BJ (cell line): Measurements from ENCODE around the gene DTX3L. TPM values are rescaled to one million over a fixed set of nuclear protein-coding genes. Genes with fewer than 3 reads are reported as not detected.

Source experiments
- CTCF ChIA-PET: fragments of 350-600 bp; formaldehyde crosslinking; extraction: SDS; loops from one replicate; lab custom pipeline; 2021; ENCODE audit warnings: antibody characterized with exemption, inconsistent platforms; lab: Yijun Ruan, JAX
- POLR2A ChIA-PET: fragments of 300-600 bp; sonication (Branson Sonifier 250); formaldehyde crosslinking; extraction: SDS; loops from one replicate; lab custom pipeline; 2021; ENCODE audit warnings: antibody characterized with exemption; lab: Charles Lee
- DNase-seq: peaks from one replicate; pipeline ENCODE4 v3.0.0-alpha.2; 2011; ENCODE audit warnings: low read depth
- H3K27me3 ChIP-seq: 2 replicates; pipeline ENCODE4 v1.6.0; 2011; ENCODE audit warnings: low read length; ENCODE audit not compliant: control insufficient read depth, insufficient read depth
- H3K36me3 ChIP-seq: 2 replicates; pipeline ENCODE4 v1.5.1; 2011; ENCODE audit warnings: low read length; ENCODE audit not compliant: control insufficient read depth, insufficient read depth
- H3K4me3 ChIP-seq: 2 replicates; pipeline ENCODE4 v1.5.1; 2011; ENCODE audit warnings: low read depth, mild to moderate bottlenecking, control low read depth, low read length
- CTCF ChIP-seq: IDR thresholded peaks from 2 replicates; pipeline ENCODE4 v1.5.1; 2011; ENCODE audit warnings: low read depth, mild to moderate bottlenecking, control low read depth, inconsistent platforms, low read length, moderate library complexity; ENCODE audit not compliant: insufficient read depth
- polyA plus RNA-seq: library from polyadenylated mRNA; depleted of rRNA; stranded (reverse); fragments of >200 nt; gene quantifications from 2 replicates; pipeline ENCODE4 v1.2.3, GENCODE V29; 2011

The DTX3L gene
- polyA plus RNA-seq, 1 experiment: 3.5 TPM

GRCh38 chr3:122548619-122549018 is 15.5 kb upstream of the DTX3L start:
- Histone ChIP-seq H3K4me3 (no peak overlapping the region), H3K36me3 (peaks cover 5% of the 10 kb centered on the region; the same call in 1 of the 2 replicates), H3K27me3 (no peaks in the 10 kb centered on the region)
- TF ChIP-seq CTCF: no peak
- ChIA-PET CTCF (interaction anchor here (0.8 to 1.7 kb wide), 3 partner anchors 11 to 241 kb away, joined by 3 to 6 read pairs (median 3); no protein-coding TSS in a partner anchor), POLR2A (no interaction called here)
- DNase-seq: no peak

DNA sequence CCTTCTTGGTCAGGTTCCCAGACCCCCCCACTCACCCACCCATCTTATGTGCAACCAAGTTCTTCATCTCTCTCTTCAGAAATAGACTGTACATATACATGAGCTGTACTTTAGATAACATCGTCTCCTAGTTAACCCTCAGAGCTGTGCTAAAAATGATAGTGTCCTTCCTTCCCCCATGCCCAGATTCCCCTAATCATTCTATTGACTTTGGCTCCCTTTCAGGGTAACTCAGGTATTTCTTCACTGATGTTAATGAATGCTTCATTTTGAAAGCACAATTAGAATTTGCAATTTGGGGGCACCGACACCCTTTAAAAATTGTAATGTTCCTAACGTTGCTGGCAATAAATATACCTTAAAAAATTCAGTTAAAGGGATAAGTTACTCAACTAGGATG is 11.0 kb upstream of the DTX3L start:
- no peak for TF ChIP-seq CTCF
- H3K4me3 ChIP-seq: no peak overlapping the region
- POLR2A ChIA-PET: no interaction called here
- CTCF ChIA-PET: interaction anchor here (2.3 kb wide), 1 partner anchor 126 kb away, joined by 9 read pairs; no protein-coding TSS in a partner anchor
- H3K36me3 ChIP-seq: peaks cover 4% of the 10 kb centered on the region
- DNase-seq: no peak
- H3K27me3 ChIP-seq: no peaks in the 10 kb centered on the region

DNA sequence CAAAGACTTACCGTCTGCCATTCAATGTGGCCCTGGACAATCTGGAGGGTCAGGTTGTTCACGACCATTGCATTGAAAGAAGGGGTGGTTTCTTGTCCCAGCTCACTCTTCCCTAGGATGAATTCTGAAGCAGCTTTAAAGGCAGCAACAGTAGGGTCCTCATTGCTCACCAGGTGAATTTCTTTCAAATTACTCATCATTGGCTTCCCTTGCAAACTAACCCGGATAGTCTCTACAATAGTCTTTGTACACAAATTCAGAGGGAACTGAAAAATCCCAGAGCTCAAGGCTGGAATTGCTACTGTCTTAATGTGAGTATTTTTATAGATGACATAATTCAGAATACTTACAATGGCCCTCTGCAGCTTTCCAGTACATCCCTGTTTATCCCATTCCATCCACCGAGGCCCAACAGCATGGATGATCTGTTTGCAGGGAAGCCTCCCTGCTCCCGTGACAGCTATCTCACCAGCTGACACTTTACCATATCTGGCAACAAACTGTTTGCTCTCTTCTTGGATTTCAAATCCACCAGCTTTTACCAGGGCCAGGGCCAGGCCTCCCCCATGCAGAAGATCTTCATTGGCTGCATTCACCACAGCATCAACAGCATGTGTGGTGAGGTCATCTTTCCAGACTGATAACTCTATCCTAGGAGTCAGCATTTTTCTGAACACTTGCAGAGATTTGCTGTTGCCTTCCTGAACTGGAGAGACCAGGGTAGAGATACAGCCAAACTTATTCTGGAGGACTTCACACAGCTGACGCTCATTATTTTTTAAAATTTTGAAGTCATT is 8.7 kb upstream of the DTX3L start:
- DNase-seq: no peak
- ChIA-PET POLR2A (no interaction called here), CTCF (interaction anchor here (0.6 to 1.5 kb wide), 5 partner anchors 7 to 125 kb away, joined by 3 to 5 read pairs (median 4); partner anchors contain the start of gene PARP14)
- Histone ChIP-seq H3K36me3 (peaks cover 4% of the 10 kb centered on the region), H3K4me3 (no peak overlapping the region), H3K27me3 (no peaks in the 10 kb centered on the region)
- TF ChIP-seq CTCF: no peak

- no peak for DNase-seq
- POLR2A ChIA-PET: no interaction called here
- no peak for TF ChIP-seq CTCF
- no peaks in the 10 kb centered on the region for H3K27me3 ChIP-seq
- H3K4me3 ChIP-seq: no peak overlapping the region
- CTCF ChIA-PET: interaction anchor here (7.3 kb wide), 1 partner anchor 121 kb away, joined by 78 read pairs; the partner anchor contains the start of gene PARP14
- H3K36me3 ChIP-seq: peaks cover 4% of the 10 kb centered on the region
These were observed 6.8 kb upstream of the DTX3L start for GRCh38 chr3:122557356-122557755.

- ChIA-PET CTCF (interaction anchor here (0.9 to 7.3 kb wide), 5 partner anchors 120 to 470 kb away, joined by 3 to 78 read pairs (median 4); partner anchors contain the start of gene PARP14), POLR2A (no interaction called here)
- peaks cover 4% of the 10 kb centered on the region for H3K36me3 ChIP-seq
- H3K4me3 ChIP-seq: no peak overlapping the region
- no peaks in the 10 kb centered on the region for H3K27me3 ChIP-seq
- DNase-seq: no peak
- TF ChIP-seq CTCF: no peak
These were observed 5.5 kb upstream of the DTX3L start for GRCh38 chr3:122558605-122559004.
